K562 (cell line): Measurements from ENCODE around the gene ADARB2. TPM values are rescaled to one million over a fixed set of nuclear protein-coding genes. Genes with fewer than 3 reads are reported as not detected.

Experiments used
- ATAC-seq: fragments of 200-7000 bp; cut with Tn5 transposase; 3 replicates; pipeline ENCODE4 v1.9.1; 2020; ENCODE audit warnings: moderate library complexity
- BruUV-seq: library from RNA; stranded (reverse); fragments of 400-500 nt; replicated peaks from 2 replicates; lab custom pipeline; 2021; lab: Mats Ljungman, UMichigan
- CTCF ChIA-PET: fragments of 300-600 bp; formaldehyde crosslinking; extraction: SDS; loops from one replicate; lab custom pipeline; 2021; ENCODE audit warnings: low intra/inter-chr PET ratio; lab: Yijun Ruan, JAX
- POLR2A ChIA-PET: fragments of 300-600, 350-650 bp; sonication (Branson Sonifier 250); formaldehyde crosslinking; extraction: SDS; loops from one replicate; lab custom pipeline; 2021; ENCODE audit warnings: antibody characterized with exemption, inconsistent platforms; lab: Yijun Ruan, JAX
- DNase-seq, 4 experiments: peaks; one replicate each; pipeline versions ENCODE4 v3.0.0 to v3.0.0-alpha.2; 2011 to 2018; ENCODE audit warnings: low spot score in 3 of 4, mixed read lengths in 3 of 4; ENCODE audit errors: extremely low read depth in 1 of 4
- FAIRE-seq: peaks from 2 replicates; lab custom pipeline; 2011; peaks lifted over from hg19 to GRCh38; lab: Jason Lieb, UNC
- H2AFZ ChIP-seq: 2 replicates; pipeline ENCODE4 v1.6.0; 2011; ENCODE audit warnings: low read depth, low read length, control low read depth, inconsistent platforms
- H3K27ac ChIP-seq: fragments of 200-600 bp; 3 replicates; pipeline ENCODE4 v1.8.0; 2011; ENCODE audit warnings: low read depth, mild to moderate bottlenecking, control low read depth, inconsistent platforms, low read length, moderate library complexity, mixed read lengths; ENCODE audit errors: extremely low read depth
- H3K27me3 ChIP-seq, 2 experiments: fragments of 300-600 bp in 1 of 2; 2 replicates in 1 of 2; 3 replicates in 1 of 2; pipeline versions ENCODE4 v1.6.0 to v1.8.0; 2011; ENCODE audit warnings: inconsistent platforms in 2 of 2, low read length in 2 of 2, mild to moderate bottlenecking in 1 of 2, mixed read lengths in 1 of 2, moderate library complexity in 1 of 2; ENCODE audit not compliant: control insufficient read depth in 2 of 2, insufficient read depth in 2 of 2
- H3K36me3 ChIP-seq: fragments of 300-600 bp; 3 replicates; pipeline ENCODE4 v1.8.0; 2011; ENCODE audit warnings: mild to moderate bottlenecking, low read length, inconsistent platforms; ENCODE audit not compliant: control insufficient read depth, insufficient read depth
- H3K4me1 ChIP-seq, 2 experiments: fragments of 200-600 bp in 1 of 2; replicated peaks in 1 of 2; 2 replicates in 1 of 2; 3 replicates in 1 of 2; pipeline versions ENCODE4 v1.5.1 to v1.8.0; 2011; ENCODE audit warnings: inconsistent platforms in 2 of 2, low read length in 2 of 2, mild to moderate bottlenecking in 1 of 2, mixed read lengths in 1 of 2, moderate library complexity in 1 of 2; ENCODE audit not compliant: control insufficient read depth in 2 of 2, insufficient read depth in 2 of 2
- H3K4me2 ChIP-seq: 2 replicates; pipeline ENCODE4 v1.6.1; 2011; ENCODE audit warnings: low read length, control low read depth, inconsistent platforms, mixed read lengths; ENCODE audit not compliant: insufficient read depth
- H3K4me3 ChIP-seq: fragments of 200-600 bp; sonication (generic), shearing (Covaris generic); 2 replicates; pipeline ENCODE4 v1.5.1; 2016; ENCODE audit warnings: control low read depth, inconsistent platforms
- H3K79me2 ChIP-seq: fragments of 200-600 bp; 3 replicates; pipeline ENCODE4 v1.8.0; 2011; ENCODE audit warnings: low read length, inconsistent platforms; ENCODE audit not compliant: control insufficient read depth, insufficient read depth
- H3K9ac ChIP-seq, 2 experiments: 2 replicates each; pipeline versions ENCODE4 v1.6.0 to v1.6.1; 2011; ENCODE audit warnings: low read depth in 2 of 2, low read length in 2 of 2, control low read depth in 1 of 2, inconsistent platforms in 1 of 2, mild to moderate bottlenecking in 1 of 2, mixed read lengths in 1 of 2; ENCODE audit not compliant: insufficient read depth in 1 of 2
- H3K9me1 ChIP-seq: one replicate; pipeline ENCODE4 v1.6.0; 2011; ENCODE audit warnings: inconsistent platforms, mild to moderate bottlenecking, low read length, moderate library complexity; ENCODE audit not compliant: control insufficient read depth, insufficient read depth
- H3K9me3 ChIP-seq: replicated peaks from 2 replicates; pipeline ENCODE4 v1.5.1; 2011; ENCODE audit warnings: low read depth, low read length, inconsistent platforms; ENCODE audit not compliant: control insufficient read depth, insufficient read depth
- H4K20me1 ChIP-seq: replicated peaks from 2 replicates; pipeline ENCODE4 v1.6.1; 2011; ENCODE audit warnings: low read length, inconsistent platforms, mixed read lengths; ENCODE audit not compliant: control insufficient read depth, insufficient read depth
- FOXJ2 ChIP-seq: fragments of 200-800 bp; sonication (Bioruptor generic); IDR thresholded peaks from 2 replicates; pipeline ENCODE4 v1.6.1; 2016; ENCODE audit warnings: missing genetic modification characterization, missing compliant biosample characterization
- LCOR ChIP-seq: sonication (generic); formaldehyde crosslinking; IDR thresholded peaks from 2 replicates; pipeline ENCODE4 v1.8.0; 2022; ENCODE audit warnings: mild to moderate bottlenecking, missing genetic modification reagents
- NFRKB ChIP-seq: fragments of 450-650 bp; IDR thresholded peaks from 2 replicates; pipeline ENCODE4 v1.6.1; 2016; ENCODE audit warnings: low read depth
- POLR2A ChIP-seq: fragments of 450-650 bp; conservative IDR thresholded peaks from 2 replicates; pipeline ENCODE4 v1.6.1; 2016
- POLR2B ChIP-seq: fragments of 450-650 bp; IDR thresholded peaks from 2 replicates; pipeline ENCODE4 v1.6.1; 2018; ENCODE audit warnings: low read depth; ENCODE audit not compliant: partially characterized antibody
- PTRF ChIP-seq: fragments of 450-650 bp; IDR thresholded peaks from 2 replicates; pipeline ENCODE4 v1.6.1; 2016; ENCODE audit warnings: mild to moderate bottlenecking, missing genetic modification characterization, missing compliant biosample characterization
- RBM14 ChIP-seq: fragments of 200-400 bp; formaldehyde crosslinking; IDR thresholded peaks from 2 replicates; pipeline ENCODE4 v1.6.1; 2018; ENCODE audit warnings: low read depth, mild to moderate bottlenecking, low read length, moderate library complexity, borderline replicate concordance; ENCODE audit not compliant: insufficient read depth
- RFX5 ChIP-seq: IDR thresholded peaks from 2 replicates; pipeline ENCODE4 v1.6.1; 2011; ENCODE audit warnings: low read depth, mild to moderate bottlenecking, improper control_type of control experiment, low read length
- SMARCB1 ChIP-seq: IDR thresholded peaks from 2 replicates; pipeline ENCODE4 v1.6.1; 2011; ENCODE audit warnings: improper control_type of control experiment, low read depth; ENCODE audit not compliant: insufficient read length
- SUPT5H ChIP-seq: fragments of 450-650 bp; IDR thresholded peaks from 2 replicates; pipeline ENCODE4 v1.6.1; 2016
- ZFX ChIP-seq: sonication (generic); formaldehyde crosslinking; IDR thresholded peaks from 2 replicates; pipeline ENCODE4 v1.8.0; 2022; ENCODE audit warnings: mild to moderate bottlenecking, missing genetic modification reagents, moderate library complexity
- ZNF232 ChIP-seq: sonication (generic); formaldehyde crosslinking; IDR thresholded peaks from 2 replicates; pipeline ENCODE4 v1.8.0; 2022; ENCODE audit warnings: mild to moderate bottlenecking, missing genetic modification reagents
- ZNF764 ChIP-seq: fragments of 250-450 bp; sonication (Bioruptor Pico); IDR thresholded peaks from 2 replicates; pipeline ENCODE4 v1.4.0; 2020; ENCODE audit warnings: low read depth, mild to moderate bottlenecking, moderate library complexity
- WGBS: fragments of 100-300 bp; shearing (Covaris generic); methylation state at CpG from one replicate; pipeline ENCODE4 v1.1.6; 2016; ENCODE audit warnings: low coverage, mixed read lengths; ENCODE audit not compliant: insufficient coverage; ENCODE audit errors: missing lambda C conversion rate; 5-methylcytosine and 5-hydroxymethylcytosine counted together
- in situ Hi-C: fragments of 300-500 bp; cut with MboI; formaldehyde crosslinking; loops from 4 replicates; pipeline ENCODE4 v1.15.0; 2018; ENCODE audit warnings: inconsistent platforms, mixed read lengths
- intact Hi-C: fragments of 100-400 bp; cut with micrococcal nuclease; formaldehyde crosslinking; loops from 2 replicates; pipeline ENCODE4 v1.14.2; 2022
- polyA plus RNA-seq, 8 experiments: library from polyadenylated mRNA; depleted of rRNA in 4 of 8; stranded (reverse) in 5 of 8; unstranded in 3 of 8; fragments of >200 nt; fragmentation: Nextera tagmentation in 2 of 8; fragmentation: Illumina TruSeq in 1 of 8; extraction: Ambion mirVana in 2 of 8; extraction: Trizol in 1 of 8; gene quantifications; 2 replicates each; pipeline versions ENCODE4 v1.2.1 to v1.2.3, GENCODE V29; 2011 to 2014; ENCODE audit warnings: inconsistent platforms in 1 of 8, missing spikeins in 1 of 8
- total RNA-seq, 7 experiments: library from RNA; depleted of rRNA in 6 of 7; stranded (reverse); fragments of >200 nt in 6 of 7; fragmentation: Illumina TruSeq in 2 of 7; extraction: Trizol in 2 of 7; gene quantifications; 2 replicates each; pipeline versions ENCODE4 v1.2.1 to v1.2.3, GENCODE V29; 2011 to 2021; ENCODE audit warnings: low replicate concordance in 1 of 7
- TF ChIP-seq, protein P1 (sequence below): sonication (generic); formaldehyde crosslinking; IDR thresholded peaks from 2 replicates; pipeline ENCODE4 v1.8.0; 2023; ENCODE audit warnings: mild to moderate bottlenecking, missing genetic modification reagents
- TF ChIP-seq, protein P2 (sequence below): fragments of 450-650 bp; IDR thresholded peaks from 2 replicates; pipeline ENCODE4 v1.7.1; 2018; ENCODE audit warnings: mild to moderate bottlenecking, low read depth; ENCODE audit not compliant: partially characterized antibody

Gene ADARB2
- total and polyA plus RNA-seq, 9 of the 15 experiments (the other 6 are each of a cell fraction or from before 2014, with no cell fraction given), result not detected

DNA sequence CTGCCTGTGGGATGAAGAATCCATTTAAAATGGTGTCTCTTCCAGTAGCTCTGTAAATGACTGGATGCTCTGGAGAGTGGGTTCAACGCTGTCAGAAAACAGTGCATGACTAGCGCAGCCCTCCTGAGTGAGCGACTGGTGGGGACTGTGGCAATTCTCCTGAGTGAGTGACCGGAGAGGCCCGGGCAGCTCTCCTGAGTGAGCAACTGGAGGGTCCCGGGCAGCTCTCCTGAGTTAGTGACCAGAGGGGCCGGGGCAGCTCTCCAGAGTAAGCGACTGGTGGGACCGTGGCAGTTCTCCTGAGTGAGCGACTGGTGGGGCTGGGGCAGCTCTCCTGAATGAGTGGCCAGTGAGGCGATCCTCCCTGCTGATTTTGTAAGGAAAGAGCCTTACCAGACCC is 595.6 kb downstream of the ADARB2 start:
- FAIRE-seq (no peak), DNase-seq (no peak), ATAC-seq (no peak)
- no peak overlapping the region for H3K4me2 ChIP-seq
- H3K27me3 ChIP-seq, result no peaks in the 10 kb centered on the region; a peak in 1 of 5 replicates
- 31% methylated on average over 7 of the region's 11 CpGs for WGBS
- H2AFZ ChIP-seq, result no peak overlapping the region
- H3K9me1 ChIP-seq, result no peaks in the 10 kb centered on the region
- TF ChIP-seq PTRF (tag) (no peak), POLR2A (no peak), ZNF764 (CRISPR knock-in tag) (no peak)
- CTCF ChIA-PET, result no interaction called here
- POLR2A ChIA-PET, result no interaction called here
- H3K4me3 ChIP-seq, result no peak overlapping the region
- no peaks in the 10 kb centered on the region for H4K20me1 ChIP-seq
- no peak overlapping the region for H3K9ac ChIP-seq
- no peaks in the 10 kb centered on the region for H3K79me2 ChIP-seq
- no peaks in the 10 kb centered on the region; the same call in none of the 2 replicates for H3K9me3 ChIP-seq
- intact Hi-C loops, result no loop called here
- in situ Hi-C loops, result no loop called here
- no peaks in the 10 kb centered on the region for H3K4me1 ChIP-seq
- H3K36me3 ChIP-seq, result no peaks in the 10 kb centered on the region
- no TSS peak for BruUV-seq
- no peak overlapping the region for H3K27ac ChIP-seq

DNA sequence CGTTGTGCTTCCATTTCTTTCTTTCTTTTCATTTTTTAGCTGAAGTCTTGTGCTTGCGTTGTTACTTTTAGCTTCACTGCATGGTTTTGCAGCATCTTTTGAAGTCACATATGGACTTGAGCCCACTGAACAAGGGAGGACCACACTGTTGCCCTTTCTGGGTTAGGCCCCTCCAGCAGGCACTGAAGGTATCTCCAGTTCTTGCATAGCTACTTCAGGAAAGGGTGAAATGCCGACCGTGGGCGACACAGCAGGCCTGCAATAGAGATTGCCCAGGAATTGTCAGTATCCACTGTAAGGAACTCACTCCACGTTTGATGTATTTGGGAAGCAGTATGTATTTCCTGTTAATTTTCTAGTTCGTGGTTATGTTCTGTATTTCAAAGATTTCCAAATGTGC is 596.1 kb downstream of the ADARB2 start:
- DNase-seq (no peak), ATAC-seq (no peak), FAIRE-seq (no peak)
- Histone ChIP-seq H3K9ac (no peak overlapping the region), H4K20me1 (no peaks in the 10 kb centered on the region), H2AFZ (no peak overlapping the region), H3K4me3 (no peak overlapping the region), H3K36me3 (no peaks in the 10 kb centered on the region), H3K79me2 (no peaks in the 10 kb centered on the region), H3K9me1 (no peaks in the 10 kb centered on the region), H3K4me2 (no peak overlapping the region), H3K27me3 (no peaks in the 10 kb centered on the region; a peak in 1 of 5 replicates), H3K27ac (no peak overlapping the region), H3K4me1 (no peaks in the 10 kb centered on the region), H3K9me3 (no peaks in the 10 kb centered on the region; the same call in none of the 2 replicates)
- BruUV-seq, result no TSS peak
- ChIA-PET CTCF (no interaction called here), POLR2A (interaction anchor here (0.6 kb wide), 1 partner anchor 375 kb away, joined by 3 read pairs; no protein-coding TSS in a partner anchor)
- WGBS, result 20% methylated on average over 7 of the region's 7 CpGs
- intact Hi-C loops (no loop called here), in situ Hi-C loops (no loop called here)
- TF ChIP-seq, protein P1, sequence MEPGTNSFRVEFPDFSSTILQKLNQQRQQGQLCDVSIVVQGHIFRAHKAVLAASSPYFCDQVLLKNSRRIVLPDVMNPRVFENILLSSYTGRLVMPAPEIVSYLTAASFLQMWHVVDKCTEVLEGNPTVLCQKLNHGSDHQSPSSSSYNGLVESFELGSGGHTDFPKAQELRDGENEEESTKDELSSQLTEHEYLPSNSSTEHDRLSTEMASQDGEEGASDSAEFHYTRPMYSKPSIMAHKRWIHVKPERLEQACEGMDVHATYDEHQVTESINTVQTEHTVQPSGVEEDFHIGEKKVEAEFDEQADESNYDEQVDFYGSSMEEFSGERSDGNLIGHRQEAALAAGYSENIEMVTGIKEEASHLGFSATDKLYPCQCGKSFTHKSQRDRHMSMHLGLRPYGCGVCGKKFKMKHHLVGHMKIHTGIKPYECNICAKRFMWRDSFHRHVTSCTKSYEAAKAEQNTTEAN (CRISPR knock-in tag), result no peak
- TF ChIP-seq POLR2B, result no peak
- TF ChIP-seq ZNF232, result no peak
- TF ChIP-seq SMARCB1, result no peak
- no peak for TF ChIP-seq NFRKB
- no peak for TF ChIP-seq RFX5
- TF ChIP-seq FOXJ2 (tag), result no peak
- no peak for TF ChIP-seq LCOR
- no peak for TF ChIP-seq RBM14
- no peak for TF ChIP-seq SUPT5H
- TF ChIP-seq, protein P2, sequence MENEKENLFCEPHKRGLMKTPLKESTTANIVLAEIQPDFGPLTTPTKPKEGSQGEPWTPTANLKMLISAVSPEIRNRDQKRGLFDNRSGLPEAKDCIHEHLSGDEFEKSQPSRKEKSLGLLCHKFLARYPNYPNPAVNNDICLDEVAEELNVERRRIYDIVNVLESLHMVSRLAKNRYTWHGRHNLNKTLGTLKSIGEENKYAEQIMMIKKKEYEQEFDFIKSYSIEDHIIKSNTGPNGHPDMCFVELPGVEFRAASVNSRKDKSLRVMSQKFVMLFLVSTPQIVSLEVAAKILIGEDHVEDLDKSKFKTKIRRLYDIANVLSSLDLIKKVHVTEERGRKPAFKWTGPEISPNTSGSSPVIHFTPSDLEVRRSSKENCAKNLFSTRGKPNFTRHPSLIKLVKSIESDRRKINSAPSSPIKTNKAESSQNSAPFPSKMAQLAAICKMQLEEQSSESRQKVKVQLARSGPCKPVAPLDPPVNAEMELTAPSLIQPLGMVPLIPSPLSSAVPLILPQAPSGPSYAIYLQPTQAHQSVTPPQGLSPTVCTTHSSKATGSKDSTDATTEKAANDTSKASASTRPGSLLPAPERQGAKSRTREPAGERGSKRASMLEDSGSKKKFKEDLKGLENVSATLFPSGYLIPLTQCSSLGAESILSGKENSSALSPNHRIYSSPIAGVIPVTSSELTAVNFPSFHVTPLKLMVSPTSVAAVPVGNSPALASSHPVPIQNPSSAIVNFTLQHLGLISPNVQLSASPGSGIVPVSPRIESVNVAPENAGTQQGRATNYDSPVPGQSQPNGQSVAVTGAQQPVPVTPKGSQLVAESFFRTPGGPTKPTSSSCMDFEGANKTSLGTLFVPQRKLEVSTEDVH, result no peak
- no peak for TF ChIP-seq ZFX (CRISPR knock-in tag)
